ENCODE measurements around the gene CELSR1. TPM values are rescaled to one million over a fixed set of nuclear protein-coding genes. Genes with fewer than 3 reads are reported as not detected.

The CELSR1 gene
- total and polyA plus RNA-seq, 2 of the 13 experiments (the other 11 are each of a cell fraction or from before 2014, with no cell fraction given) = 0.78 to 1.8 TPM

DNA sequence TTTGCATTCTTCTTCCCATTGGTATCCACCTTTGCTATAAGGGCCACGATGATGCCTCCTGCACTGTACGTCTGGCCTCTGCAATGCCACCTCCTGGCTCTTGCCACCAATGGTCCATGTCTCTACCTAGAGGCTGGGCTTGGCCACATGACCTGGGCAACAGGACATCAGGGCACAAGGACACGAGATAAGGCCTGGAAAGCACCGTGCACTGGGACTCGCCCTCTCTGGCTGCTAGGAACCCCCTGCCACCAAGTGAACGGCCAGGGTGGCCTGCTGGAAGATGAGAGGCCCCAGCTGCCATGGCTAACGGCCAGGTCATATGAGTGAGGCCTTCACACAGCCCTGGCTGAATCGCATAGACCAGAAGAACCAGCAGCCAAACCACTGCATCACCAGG, 114.5 kb downstream of the CELSR1 start:
- in situ Hi-C loops (cut with HindIII; ENCODE audit: extremely low pct_ligation_motif_present, low pct_unique_long_range_greater_than_20kb) (no loop called here), intact Hi-C loops (cut with micrococcal nuclease; ENCODE audit: unreplicated experiment) (no loop called here)
- Histone ChIP-seq H3K9ac (ENCODE audit: insufficient read depth, low read depth, low read length) (no peak overlapping the region), H3K36me3 (replicated peaks in 1 of 2; ENCODE audit: control insufficient read depth in 1 of 2, insufficient read depth in 2 of 2, low read length in 2 of 2) (no peaks in the 10 kb centered on the region), H3K4me1 (ENCODE audit: insufficient read depth, low read length) (peaks cover 7% of the 10 kb centered on the region), H3K4me3 (replicated peaks in 1 of 3; ENCODE audit: insufficient read depth in 1 of 3, low read depth in 2 of 3, low read length in 3 of 3) (no peak overlapping the region), H2AFZ (ENCODE audit: low read length) (no peak overlapping the region), H3K27me3 (ENCODE audit: control insufficient read depth in 1 of 2, insufficient read depth in 2 of 2, low read length in 2 of 2) (no peaks in the 10 kb centered on the region), H3K27ac (ENCODE audit: extremely low read length, insufficient read depth, low read length) (no peak overlapping the region), H3K4me2 (ENCODE audit: low read depth, low read length) (no peak overlapping the region), H4K20me1 (ENCODE audit: insufficient read depth, low read length) (no peaks in the 10 kb centered on the region), H3K79me2 (ENCODE audit: insufficient read depth, low read length) (no peaks in the 10 kb centered on the region), H3K9me3 (ENCODE audit: low read length) (no peaks in the 10 kb centered on the region)
- POLR2A ChIA-PET = no interaction called here
- 21% methylated on average over 8 of the region's 8 CpGs for WGBS (ENCODE audit: low lambda C conversion rate)
- CTCF ChIA-PET (ENCODE audit: low intra/inter-chr PET ratio, low total read pairs) = no interaction called here
- DNase-seq (ENCODE audit: low spot score) = no peak
- no peak for TF ChIP-seq ZNF17 (CRISPR knock-in tag; IDR thresholded peaks at IDR 0.05)
- 0 out of 2 replicates have a peak, but pooled peaks have one; percentile 22 for TF ChIP-seq HNRNPL (IDR thresholded peaks at IDR 0.05; ENCODE audit: low read depth, low read length)
- TF ChIP-seq, protein P1, sequence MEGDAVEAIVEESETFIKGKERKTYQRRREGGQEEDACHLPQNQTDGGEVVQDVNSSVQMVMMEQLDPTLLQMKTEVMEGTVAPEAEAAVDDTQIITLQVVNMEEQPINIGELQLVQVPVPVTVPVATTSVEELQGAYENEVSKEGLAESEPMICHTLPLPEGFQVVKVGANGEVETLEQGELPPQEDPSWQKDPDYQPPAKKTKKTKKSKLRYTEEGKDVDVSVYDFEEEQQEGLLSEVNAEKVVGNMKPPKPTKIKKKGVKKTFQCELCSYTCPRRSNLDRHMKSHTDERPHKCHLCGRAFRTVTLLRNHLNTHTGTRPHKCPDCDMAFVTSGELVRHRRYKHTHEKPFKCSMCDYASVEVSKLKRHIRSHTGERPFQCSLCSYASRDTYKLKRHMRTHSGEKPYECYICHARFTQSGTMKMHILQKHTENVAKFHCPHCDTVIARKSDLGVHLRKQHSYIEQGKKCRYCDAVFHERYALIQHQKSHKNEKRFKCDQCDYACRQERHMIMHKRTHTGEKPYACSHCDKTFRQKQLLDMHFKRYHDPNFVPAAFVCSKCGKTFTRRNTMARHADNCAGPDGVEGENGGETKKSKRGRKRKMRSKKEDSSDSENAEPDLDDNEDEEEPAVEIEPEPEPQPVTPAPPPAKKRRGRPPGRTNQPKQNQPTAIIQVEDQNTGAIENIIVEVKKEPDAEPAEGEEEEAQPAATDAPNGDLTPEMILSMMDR (CRISPR knock-in tag; IDR thresholded peaks at IDR 0.05) = 0 out of 2 replicates have a peak, but pooled peaks have one; percentile 8
- FAIRE-seq = no peak
- no TSS peak for BruUV-seq (replicated peaks)
- ATAC-seq = peak; percentile 58

DNA sequence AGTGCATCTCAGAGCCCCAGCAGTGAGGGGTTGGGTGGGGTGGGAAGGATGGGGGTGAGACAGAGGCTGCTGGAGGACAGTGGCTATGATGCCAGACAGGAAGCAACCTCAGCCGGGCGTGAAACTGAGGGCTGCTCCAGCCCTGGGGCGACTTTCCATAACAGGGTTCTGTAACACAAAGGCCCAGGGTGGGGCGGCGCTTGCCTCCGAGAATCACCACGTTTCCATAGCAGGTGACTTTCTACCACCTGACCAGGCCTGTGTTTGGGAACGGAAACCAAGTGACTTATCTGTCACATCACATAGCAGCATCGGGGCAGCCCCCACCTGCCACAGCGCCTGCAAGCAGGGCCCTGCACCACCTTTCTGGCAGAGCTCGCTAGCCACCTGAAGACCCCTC, 116.2 kb downstream of the CELSR1 start:
- no peak for FAIRE-seq
- CTCF ChIA-PET (ENCODE audit: low intra/inter-chr PET ratio, low total read pairs) = no interaction called here
- no peak overlapping the region for H3K9ac ChIP-seq (ENCODE audit: insufficient read depth, low read depth, low read length)
- no peak for TF ChIP-seq CCAR2 (optimal IDR thresholded peaks at IDR 0.05; ENCODE audit: low read depth, low read length)
- TF ChIP-seq, protein P2, sequence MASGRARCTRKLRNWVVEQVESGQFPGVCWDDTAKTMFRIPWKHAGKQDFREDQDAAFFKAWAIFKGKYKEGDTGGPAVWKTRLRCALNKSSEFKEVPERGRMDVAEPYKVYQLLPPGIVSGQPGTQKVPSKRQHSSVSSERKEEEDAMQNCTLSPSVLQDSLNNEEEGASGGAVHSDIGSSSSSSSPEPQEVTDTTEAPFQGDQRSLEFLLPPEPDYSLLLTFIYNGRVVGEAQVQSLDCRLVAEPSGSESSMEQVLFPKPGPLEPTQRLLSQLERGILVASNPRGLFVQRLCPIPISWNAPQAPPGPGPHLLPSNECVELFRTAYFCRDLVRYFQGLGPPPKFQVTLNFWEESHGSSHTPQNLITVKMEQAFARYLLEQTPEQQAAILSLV (CRISPR knock-in tag; IDR thresholded peaks at IDR 0.05; ENCODE audit: borderline replicate concordance) = no peak
- TF ChIP-seq ZNF333 (CRISPR knock-in tag; IDR thresholded peaks at IDR 0.05; ENCODE audit: borderline replicate concordance) = no peak
- TF ChIP-seq, protein P3, sequence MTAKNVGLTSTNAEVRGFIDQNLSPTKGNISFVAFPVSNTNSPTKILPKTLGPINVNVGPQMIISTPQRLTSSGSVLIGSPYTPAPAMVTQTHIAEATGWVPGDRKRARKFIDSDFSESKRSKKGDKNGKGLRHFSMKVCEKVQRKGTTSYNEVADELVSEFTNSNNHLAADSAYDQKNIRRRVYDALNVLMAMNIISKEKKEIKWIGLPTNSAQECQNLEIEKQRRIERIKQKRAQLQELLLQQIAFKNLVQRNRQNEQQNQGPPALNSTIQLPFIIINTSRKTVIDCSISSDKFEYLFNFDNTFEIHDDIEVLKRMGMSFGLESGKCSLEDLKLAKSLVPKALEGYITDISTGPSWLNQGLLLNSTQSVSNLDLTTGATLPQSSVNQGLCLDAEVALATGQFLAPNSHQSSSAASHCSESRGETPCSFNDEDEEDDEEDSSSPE (CRISPR knock-in tag; IDR thresholded peaks at IDR 0.05) = no peak
- no peak for TF ChIP-seq KLF16 (CRISPR knock-in tag; IDR thresholded peaks at IDR 0.05)
- TF ChIP-seq ZNF274 (CRISPR knock-in tag; IDR thresholded peaks at IDR 0.05) = no peak
- no peak for TF ChIP-seq ZNF101 (CRISPR knock-in tag; IDR thresholded peaks at IDR 0.05; ENCODE audit: borderline replicate concordance, low read depth)
- no peak for TF ChIP-seq SKI (IDR thresholded peaks at IDR 0.05; ENCODE audit: partially characterized antibody)

More for the DNA sequence above, 116.2 kb downstream of the CELSR1 start:
- Histone ChIP-seq H3K4me3 (replicated peaks in 1 of 3; ENCODE audit: insufficient read depth in 1 of 3, low read depth in 2 of 3, low read length in 3 of 3) (no peak overlapping the region), H3K79me2 (ENCODE audit: insufficient read depth, low read length) (no peaks in the 10 kb centered on the region), H3K9me3 (ENCODE audit: low read length) (no peaks in the 10 kb centered on the region), H4K20me1 (ENCODE audit: insufficient read depth, low read length) (no peaks in the 10 kb centered on the region), H3K27me3 (ENCODE audit: control insufficient read depth in 1 of 2, insufficient read depth in 2 of 2, low read length in 2 of 2) (no peaks in the 10 kb centered on the region), H3K4me1 (ENCODE audit: insufficient read depth, low read length) (peaks cover 13% of the 10 kb centered on the region), H3K4me2 (ENCODE audit: low read depth, low read length) (no peak overlapping the region), H2AFZ (ENCODE audit: low read length) (no peak overlapping the region), H3K36me3 (replicated peaks in 1 of 2; ENCODE audit: control insufficient read depth in 1 of 2, insufficient read depth in 2 of 2, low read length in 2 of 2) (no peaks in the 10 kb centered on the region), H3K27ac (ENCODE audit: extremely low read length, insufficient read depth, low read length) (no peak overlapping the region)
- no TSS peak for BruUV-seq (replicated peaks)
- no peak for ATAC-seq
- DNase-seq (ENCODE audit: low spot score) = no peak
- intact Hi-C loops (cut with micrococcal nuclease; ENCODE audit: unreplicated experiment) = no loop called here
- in situ Hi-C loops (cut with HindIII; ENCODE audit: extremely low pct_ligation_motif_present, low pct_unique_long_range_greater_than_20kb) = no loop called here
- POLR2A ChIA-PET = no interaction called here
- no CpG with 5 or more reads among the region's 11 CpGs for WGBS (ENCODE audit: low lambda C conversion rate)
